ENCODE data around the gene CXCR6.

- TF ChIP-seq CTCF (IDR thresholded peaks at IDR 0.05) (no peak), POLR2AphosphoS5 (IDR thresholded peaks at IDR 0.05) (no peak), POLR2A (IDR thresholded peaks at IDR 0.05) (no peak)
Measured at GRCh38 chr3:45955017-45955647, 11.9 kb downstream of the CXCR6 start.
